Astrocyte (in vitro differentiated cells and primary cell): Measurements from ENCODE around the gene PROSER1. TPM values are rescaled to one million over a fixed set of nuclear protein-coding genes. Genes with fewer than 3 reads are reported as not detected.

Experiments
- DNase-seq: peaks from one replicate; pipeline ENCODE4 v3.0.0-alpha.2; 2010; ENCODE audit warnings: low read depth
- FAIRE-seq: peaks from 2 replicates; lab custom pipeline; 2011; peaks lifted over from hg19 to GRCh38; lab: Jason Lieb, UNC
- H2AFZ ChIP-seq: 2 replicates; pipeline ENCODE4 v1.6.0; 2012; ENCODE audit warnings: low read depth, low read length, inconsistent platforms
- H3K27ac ChIP-seq: 2 replicates; pipeline ENCODE4 v1.5.1; 2011; ENCODE audit warnings: low read depth, low read length, inconsistent platforms
- H3K27me3 ChIP-seq: 2 replicates; pipeline ENCODE4 v1.6.0; 2011; ENCODE audit warnings: low read length, inconsistent platforms; ENCODE audit not compliant: insufficient read depth
- H3K36me3 ChIP-seq: 2 replicates; pipeline ENCODE4 v1.5.1; 2011; ENCODE audit warnings: low read length, inconsistent platforms; ENCODE audit not compliant: insufficient read depth
- H3K4me1 ChIP-seq: 2 replicates; pipeline ENCODE4 v1.5.1; 2011; ENCODE audit warnings: low read length, inconsistent platforms; ENCODE audit not compliant: insufficient read depth
- H3K4me2 ChIP-seq: 2 replicates; pipeline ENCODE4 v1.6.0; 2012; ENCODE audit warnings: low read length, inconsistent platforms
- H3K4me3 ChIP-seq: 2 replicates; pipeline ENCODE4 v1.5.1; 2011; ENCODE audit warnings: low read depth, mild to moderate bottlenecking, low read length, inconsistent platforms; ENCODE audit not compliant: insufficient read depth
- H3K79me2 ChIP-seq: 2 replicates; pipeline ENCODE4 v1.6.0; 2012; ENCODE audit warnings: mild to moderate bottlenecking, low read length, inconsistent platforms; ENCODE audit not compliant: insufficient read depth
- H3K9ac ChIP-seq: 2 replicates; pipeline ENCODE4 v1.6.0; 2012; ENCODE audit warnings: mild to moderate bottlenecking, low read length, inconsistent platforms
- H3K9me3 ChIP-seq: 2 replicates; pipeline ENCODE4 v1.5.1; 2012; ENCODE audit warnings: low read depth, mild to moderate bottlenecking, low read length, inconsistent platforms; ENCODE audit not compliant: insufficient read depth
- H4K20me1 ChIP-seq: 2 replicates; pipeline ENCODE4 v1.6.0; 2012; ENCODE audit warnings: low read length, inconsistent platforms; ENCODE audit not compliant: insufficient read depth
- H3K27ac Mint-ChIP-seq: one replicate; pipeline ENCODE4 v1.8.0; 2021; ENCODE audit warnings: mild to moderate bottlenecking, mixed read lengths; ENCODE audit not compliant: unreplicated experiment
- H3K27me3 Mint-ChIP-seq: one replicate; pipeline ENCODE4 v1.8.0; 2021; ENCODE audit warnings: low read depth, mixed read lengths; ENCODE audit not compliant: unreplicated experiment
- H3K36me3 Mint-ChIP-seq: one replicate; pipeline ENCODE4 v1.8.0; 2021; ENCODE audit warnings: low read depth, mixed read lengths; ENCODE audit not compliant: unreplicated experiment
- H3K4me1 Mint-ChIP-seq: one replicate; pipeline ENCODE4 v1.8.0; 2021; ENCODE audit warnings: low read depth, mixed read lengths; ENCODE audit not compliant: unreplicated experiment
- H3K4me3 Mint-ChIP-seq: one replicate; pipeline ENCODE4 v1.8.0; 2021; ENCODE audit warnings: mild to moderate bottlenecking, moderate library complexity, mixed read lengths; ENCODE audit not compliant: unreplicated experiment
- H3K9me3 Mint-ChIP-seq: one replicate; pipeline ENCODE4 v1.8.0; 2021; ENCODE audit warnings: mild to moderate bottlenecking, mixed read lengths; ENCODE audit not compliant: unreplicated experiment
- CTCF ChIP-seq: IDR thresholded peaks from 2 replicates; pipeline ENCODE4 v1.5.1; 2011; ENCODE audit warnings: low read depth, mild to moderate bottlenecking, inconsistent platforms, low read length, moderate library complexity; ENCODE audit not compliant: insufficient read depth
- EZH2 ChIP-seq: IDR thresholded peaks from 2 replicates; pipeline ENCODE4 v1.6.1; 2012; ENCODE audit warnings: mild to moderate bottlenecking, low read length, inconsistent platforms; ENCODE audit not compliant: insufficient read depth
- total RNA-seq: library from RNA; stranded (reverse); gene quantifications from 2 replicates; pipeline ENCODE4 v1.2.1, GENCODE V29; 2021

The PROSER1 gene
- total RNA-seq, 1 donor from 2014 or later = 35.3 TPM

- Mint-ChIP-seq H3K27me3 (no peaks in the 10 kb centered on the region), H3K36me3 (no peaks in the 10 kb centered on the region), H3K27ac (no peak overlapping the region), H3K4me3 (no peak overlapping the region), H3K4me1 (peaks cover 14% of the 10 kb centered on the region), H3K9me3 (no peaks in the 10 kb centered on the region)
- DNase-seq (no peak), FAIRE-seq (no peak)
- no peaks in the 10 kb centered on the region for H3K27me3 ChIP-seq
- H3K27ac ChIP-seq = no peak overlapping the region
- no peak overlapping the region for H2AFZ ChIP-seq
- peaks cover 79% of the 10 kb centered on the region for H3K79me2 ChIP-seq
- H3K4me2 ChIP-seq = no peak overlapping the region
- H3K4me3 ChIP-seq = no peak overlapping the region
- no peaks in the 10 kb centered on the region for H3K36me3 ChIP-seq
- H3K4me1 ChIP-seq = peaks cover 3% of the 10 kb centered on the region
- no peak overlapping the region for H3K9ac ChIP-seq
- TF ChIP-seq CTCF (no peak), EZH2 (no peak)
- H3K9me3 ChIP-seq = no peaks in the 10 kb centered on the region
- peaks cover 30% of the 10 kb centered on the region for H4K20me1 ChIP-seq
Measured at GRCh38 chr13:39034085-39034484, 3.8 kb downstream of the PROSER1 start.

- FAIRE-seq (no peak), DNase-seq (no peak)
- peaks cover 14% of the 10 kb centered on the region for H3K4me1 Mint-ChIP-seq
- H3K9me3 Mint-ChIP-seq = no peaks in the 10 kb centered on the region
- H3K4me2 ChIP-seq = no peak overlapping the region
- H2AFZ ChIP-seq = no peak overlapping the region
- H3K4me3 ChIP-seq = no peak overlapping the region
- H3K79me2 ChIP-seq = peaks cover 64% of the 10 kb centered on the region
- no peaks in the 10 kb centered on the region for H3K36me3 Mint-ChIP-seq
- no peaks in the 10 kb centered on the region for H3K27me3 ChIP-seq
- H3K9me3 ChIP-seq = no peaks in the 10 kb centered on the region
- H3K9ac ChIP-seq = no peak overlapping the region
- H3K27me3 Mint-ChIP-seq = no peaks in the 10 kb centered on the region
- H3K4me3 Mint-ChIP-seq = no peak overlapping the region
- H3K27ac Mint-ChIP-seq = no peak overlapping the region
- H4K20me1 ChIP-seq = peaks cover 30% of the 10 kb centered on the region
- peaks cover 8% of the 10 kb centered on the region for H3K36me3 ChIP-seq
- TF ChIP-seq CTCF = no peak
- TF ChIP-seq EZH2 = no peak
- H3K27ac ChIP-seq = no peak overlapping the region
- H3K4me1 ChIP-seq = no peaks in the 10 kb centered on the region
Measured at GRCh38 chr13:39032150-39032549, 5.7 kb downstream of the PROSER1 start.

- H3K9me3 Mint-ChIP-seq = no peaks in the 10 kb centered on the region
- no peak overlapping the region for H3K27ac Mint-ChIP-seq
- FAIRE-seq = no peak
- H3K27me3 ChIP-seq = no peaks in the 10 kb centered on the region
- H3K27ac ChIP-seq = no peak overlapping the region
- H3K4me2 ChIP-seq = no peak overlapping the region
- H3K27me3 Mint-ChIP-seq = no peaks in the 10 kb centered on the region
- no peak overlapping the region for H3K4me3 Mint-ChIP-seq
- no peaks in the 10 kb centered on the region for H4K20me1 ChIP-seq
- no peak for TF ChIP-seq EZH2
- no peak for TF ChIP-seq CTCF
- no peak for DNase-seq
- no peaks in the 10 kb centered on the region for H3K79me2 ChIP-seq
- H3K4me1 Mint-ChIP-seq = peaks cover 4% of the 10 kb centered on the region
- no peak overlapping the region for H3K4me3 ChIP-seq
- H3K9me3 ChIP-seq = no peaks in the 10 kb centered on the region
- H2AFZ ChIP-seq = no peak overlapping the region
- H3K4me1 ChIP-seq = no peaks in the 10 kb centered on the region
- H3K36me3 ChIP-seq = peaks cover 58% of the 10 kb centered on the region
- H3K9ac ChIP-seq = no peak overlapping the region
- H3K36me3 Mint-ChIP-seq = peaks cover 21% of the 10 kb centered on the region
Measured at GRCh38 chr13:39025433-39025839, 12.5 kb downstream of the PROSER1 start.
